Neural progenitor cell (in vitro differentiated cells): ENCODE data around the gene LANCL1.

Source experiments
- EZH2 ChIP-seq: fragments of 200-600 bp; sonication (generic); IDR thresholded peaks from 2 replicates; pipeline ENCODE4 v1.6.1; 2017; ENCODE audit warnings: antibody characterized with exemption, mild to moderate bottlenecking, moderate library complexity
- TF ChIP-seq, protein P1 (sequence below): fragments of 200-600 bp; sonication (generic); IDR thresholded peaks from 2 replicates; pipeline ENCODE4 v1.5.1; 2017; ENCODE audit warnings: antibody characterized with exemption, mild to moderate bottlenecking

DNA sequence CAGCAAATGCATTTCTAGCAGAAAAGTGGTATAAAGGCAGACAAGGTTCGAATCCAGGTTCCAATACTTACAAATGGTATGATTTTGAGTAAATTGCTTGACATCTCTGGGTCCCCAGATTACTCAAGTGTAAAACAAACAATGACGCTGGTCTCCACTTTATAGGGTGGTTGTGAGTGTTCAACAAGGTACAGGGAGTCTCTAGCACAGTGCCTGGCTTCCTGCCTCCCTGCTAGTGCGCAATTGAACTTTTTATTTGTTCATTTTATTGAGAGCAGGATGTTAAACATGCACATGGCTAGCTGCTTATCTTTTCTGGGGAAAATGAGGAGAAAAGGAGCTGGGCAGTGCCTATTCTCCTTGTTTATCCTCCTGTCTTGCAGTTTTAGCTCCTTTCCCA is 86.7 kb downstream of the LANCL1 start:
- TF ChIP-seq, protein P1, sequence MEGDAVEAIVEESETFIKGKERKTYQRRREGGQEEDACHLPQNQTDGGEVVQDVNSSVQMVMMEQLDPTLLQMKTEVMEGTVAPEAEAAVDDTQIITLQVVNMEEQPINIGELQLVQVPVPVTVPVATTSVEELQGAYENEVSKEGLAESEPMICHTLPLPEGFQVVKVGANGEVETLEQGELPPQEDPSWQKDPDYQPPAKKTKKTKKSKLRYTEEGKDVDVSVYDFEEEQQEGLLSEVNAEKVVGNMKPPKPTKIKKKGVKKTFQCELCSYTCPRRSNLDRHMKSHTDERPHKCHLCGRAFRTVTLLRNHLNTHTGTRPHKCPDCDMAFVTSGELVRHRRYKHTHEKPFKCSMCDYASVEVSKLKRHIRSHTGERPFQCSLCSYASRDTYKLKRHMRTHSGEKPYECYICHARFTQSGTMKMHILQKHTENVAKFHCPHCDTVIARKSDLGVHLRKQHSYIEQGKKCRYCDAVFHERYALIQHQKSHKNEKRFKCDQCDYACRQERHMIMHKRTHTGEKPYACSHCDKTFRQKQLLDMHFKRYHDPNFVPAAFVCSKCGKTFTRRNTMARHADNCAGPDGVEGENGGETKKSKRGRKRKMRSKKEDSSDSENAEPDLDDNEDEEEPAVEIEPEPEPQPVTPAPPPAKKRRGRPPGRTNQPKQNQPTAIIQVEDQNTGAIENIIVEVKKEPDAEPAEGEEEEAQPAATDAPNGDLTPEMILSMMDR = no peak
- TF ChIP-seq EZH2 = no peak
